HepG2 (cell line): Measurements from ENCODE around the gene ANKRD39. TPM values are rescaled to one million over a fixed set of nuclear protein-coding genes. Genes with fewer than 3 reads are reported as not detected.
A peak's percentile ranks its signal among the peaks of the same experiment; 100 is the strongest.

ENCODE experiments used
- AKAP8 ChIP-seq: sonication (generic); formaldehyde crosslinking; IDR thresholded peaks from 2 replicates; pipeline ENCODE4 v1.5.1; 2020; ENCODE audit warnings: mild to moderate bottlenecking, missing genetic modification reagents
- DBP ChIP-seq: sonication (generic); formaldehyde crosslinking; IDR thresholded peaks from 2 replicates; pipeline ENCODE4 v1.4.0; 2020; ENCODE audit warnings: missing genetic modification reagents; ENCODE audit errors: not compliant biosample characterization
- KDM4B ChIP-seq: sonication (generic); formaldehyde crosslinking; IDR thresholded peaks from 2 replicates; pipeline ENCODE4 v1.4.0; 2020; ENCODE audit warnings: missing genetic modification reagents
- KLF6 ChIP-seq: IDR thresholded peaks from 2 replicates; pipeline ENCODE4 v1.8.0; 2016; ENCODE audit warnings: missing biosample characterization, missing genetic modification reagents
- MBNL3 ChIP-seq: fragments of 250-450 bp; sonication (Bioruptor Pico); conservative IDR thresholded peaks from 2 replicates; pipeline ENCODE4 v1.8.0; 2022; ENCODE audit warnings: mild to moderate bottlenecking, inconsistent platforms
- MIER2 ChIP-seq: IDR thresholded peaks from 2 replicates; pipeline ENCODE4 v1.6.1; 2016; ENCODE audit warnings: missing biosample characterization, missing genetic modification reagents
- MYC ChIP-seq: sonication (generic); formaldehyde crosslinking; IDR thresholded peaks from 2 replicates; pipeline ENCODE4 v1.9.0; 2021; ENCODE audit warnings: missing genetic modification reagents, borderline replicate concordance
- PPARG ChIP-seq: conservative IDR thresholded peaks from 2 replicates; pipeline ENCODE4 v1.6.1; 2016; ENCODE audit warnings: missing biosample characterization, missing genetic modification reagents
- RFXAP ChIP-seq: sonication (generic); formaldehyde crosslinking; IDR thresholded peaks from 2 replicates; pipeline ENCODE4 v1.4.0; 2020; ENCODE audit warnings: missing genetic modification reagents, borderline replicate concordance
- SETDB1 ChIP-seq: sonication (generic); formaldehyde crosslinking; IDR thresholded peaks from 2 replicates; pipeline ENCODE4 v1.5.1; 2020; ENCODE audit warnings: missing genetic modification reagents, mild to moderate bottlenecking, borderline replicate concordance
- ZBTB40 ChIP-seq, 2 experiments: fragments of 450-650 bp in 1 of 2; sonication (generic) in 1 of 2; formaldehyde crosslinking in 1 of 2; IDR thresholded peaks; 2 replicates each; pipeline versions ENCODE4 v1.6.1 to v1.8.0; 2016 to 2022; ENCODE audit warnings: antibody characterized with exemption in 1 of 2, mild to moderate bottlenecking in 1 of 2, missing genetic modification reagents in 1 of 2
- ZBTB7B ChIP-seq: sonication (generic); formaldehyde crosslinking; IDR thresholded peaks from 2 replicates; pipeline ENCODE4 v1.4.0; 2020; ENCODE audit warnings: missing genetic modification reagents
- ZNF331 ChIP-seq: sonication (generic); formaldehyde crosslinking; IDR thresholded peaks from 2 replicates; pipeline ENCODE4 v1.4.0; 2020; ENCODE audit warnings: missing genetic modification reagents
- ZNF703 ChIP-seq: sonication (generic); formaldehyde crosslinking; IDR thresholded peaks from 2 replicates; pipeline ENCODE4 v1.5.1; 2020; ENCODE audit warnings: missing genetic modification reagents, mild to moderate bottlenecking, moderate library complexity, borderline replicate concordance
- ZNF839 ChIP-seq: sonication (generic); formaldehyde crosslinking; IDR thresholded peaks from 2 replicates; pipeline ENCODE4 v1.4.0; 2020; ENCODE audit warnings: missing genetic modification reagents, mild to moderate bottlenecking, borderline replicate concordance
- polyA plus RNA-seq, 8 experiments: library from polyadenylated mRNA; depleted of rRNA in 3 of 8; stranded (reverse) in 7 of 8; unstranded in 1 of 8; fragments of >200 nt; fragmentation: Illumina TruSeq in 4 of 8; extraction: Trizol in 4 of 8; gene quantifications; 2 replicates each; pipeline versions ENCODE4 v1.2.1 to v1.2.3, GENCODE V29; 2011 to 2016; ENCODE audit warnings: low read depth in 4 of 8, missing spikeins in 1 of 8, mixed read lengths in 1 of 8; ENCODE audit not compliant: insufficient read depth in 1 of 8
- total RNA-seq, 5 experiments: library from RNA; depleted of rRNA; stranded (reverse); fragments of >200 nt; fragmentation: Illumina TruSeq; extraction: Trizol; gene quantifications; 2 replicates each; pipeline ENCODE4 v1.2.3, GENCODE V29; 2016; ENCODE audit warnings: low read depth in 1 of 5
- TF ChIP-seq, protein P1 (sequence below): sonication (generic); formaldehyde crosslinking; conservative IDR thresholded peaks from 2 replicates; pipeline ENCODE4 v1.4.0; 2020; ENCODE audit warnings: missing genetic modification reagents
- TF ChIP-seq, protein P2 (sequence below): sonication (generic); formaldehyde crosslinking; IDR thresholded peaks from 2 replicates; pipeline ENCODE4 v1.4.0; 2020; ENCODE audit warnings: missing genetic modification reagents

ANKRD39 gene
- total and polyA plus RNA-seq, 2 of the 13 experiments (the other 11 are each of a cell fraction or from before 2014, with no cell fraction given): 23.2 to 24.8 TPM

- TF ChIP-seq ZBTB40 (IDR thresholded peaks at IDR 0.05) (no peak), ZBTB40 (CRISPR knock-in tag; IDR thresholded peaks at IDR 0.05) (no peak; the same call in 1 of the 2 replicates), AKAP8 (CRISPR knock-in tag) (peak; percentile 48; the same call in 1 of the 2 replicates), MIER2 (CRISPR knock-in tag) (no peak), ZNF703 (0 out of 2 replicates have a peak, but pooled peaks have one; percentile 14), PPARG (CRISPR knock-in tag) (no peak), RFXAP (CRISPR knock-in tag) (no peak), MYC (0 out of 2 replicates have a peak, but pooled peaks have one; percentile 10), KLF6 (CRISPR knock-in tag) (peak; percentile 53; the same call in 1 of the 2 replicates), ZNF839 (CRISPR knock-in tag) (no peak), SETDB1 (no peak), DBP (CRISPR knock-in tag) (no peak), ZBTB7B (peak; percentile 23; the same call in 1 of the 2 replicates), ZNF331 (0 out of 2 replicates have a peak, but pooled peaks have one; percentile 46), MBNL3 (CRISPR knock-in tag) (no peak), KDM4B (no peak)
- TF ChIP-seq, protein P1, sequence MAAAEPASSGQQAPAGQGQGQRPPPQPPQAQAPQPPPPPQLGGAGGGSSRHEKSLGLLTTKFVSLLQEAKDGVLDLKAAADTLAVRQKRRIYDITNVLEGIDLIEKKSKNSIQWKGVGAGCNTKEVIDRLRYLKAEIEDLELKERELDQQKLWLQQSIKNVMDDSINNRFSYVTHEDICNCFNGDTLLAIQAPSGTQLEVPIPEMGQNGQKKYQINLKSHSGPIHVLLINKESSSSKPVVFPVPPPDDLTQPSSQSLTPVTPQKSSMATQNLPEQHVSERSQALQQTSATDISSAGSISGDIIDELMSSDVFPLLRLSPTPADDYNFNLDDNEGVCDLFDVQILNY (CRISPR knock-in tag): no peak
- TF ChIP-seq, protein P2, sequence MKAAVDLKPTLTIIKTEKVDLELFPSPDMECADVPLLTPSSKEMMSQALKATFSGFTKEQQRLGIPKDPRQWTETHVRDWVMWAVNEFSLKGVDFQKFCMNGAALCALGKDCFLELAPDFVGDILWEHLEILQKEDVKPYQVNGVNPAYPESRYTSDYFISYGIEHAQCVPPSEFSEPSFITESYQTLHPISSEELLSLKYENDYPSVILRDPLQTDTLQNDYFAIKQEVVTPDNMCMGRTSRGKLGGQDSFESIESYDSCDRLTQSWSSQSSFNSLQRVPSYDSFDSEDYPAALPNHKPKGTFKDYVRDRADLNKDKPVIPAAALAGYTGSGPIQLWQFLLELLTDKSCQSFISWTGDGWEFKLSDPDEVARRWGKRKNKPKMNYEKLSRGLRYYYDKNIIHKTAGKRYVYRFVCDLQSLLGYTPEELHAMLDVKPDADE (CRISPR knock-in tag): no peak
Observed at GRCh38 chr2:96869822-96870625, 12.2 kb upstream of the ANKRD39 start, which contains the start of gene SEMA4C (continued).
